Pancreas (tissue), 10 donors: ENCODE measurements around the gene DLL4. TPM values are rescaled to one million over a fixed set of nuclear protein-coding genes. Genes with fewer than 3 reads are reported as not detected.
A peak's percentile ranks its signal among the peaks of the same experiment; 100 is the strongest.

Experiments used
- ATAC-seq, 4 donors: fragments of 200-7000 bp; cut with Tn5 transposase; one replicate each; pipeline versions ENCODE4 v1.8.0 to v1.9.1; 2020; ENCODE audit warnings: mild to moderate bottlenecking in 4 of 4, moderate library complexity in 4 of 4
- DNase-seq, 6 donors: peaks; one replicate each; pipeline ENCODE4 v3.0.0-alpha.2; 2020
- FAIRE-seq: peaks from 2 replicates; lab custom pipeline; 2012; peaks lifted over from hg19 to GRCh38; lab: Jason Lieb, UNC
- H3K27ac ChIP-seq, 4 donors: fragments of 200-600 bp; sonication (generic); 1 replicate in 3 of 4; 2 replicates in 1 of 4; pipeline versions ENCODE4 v1.5.0 to v1.8.0; 2020
- H3K27me3 ChIP-seq, 4 donors: fragments of 200-600 bp; one replicate each; pipeline ENCODE4 v1.8.0; 2021
- H3K36me3 ChIP-seq, 3 donors: fragments of 200-600 bp; sonication (generic) in 1 of 3; one replicate each; pipeline versions ENCODE4 v1.5.0 to v1.8.0; 2020 to 2021
- H3K4me1 ChIP-seq, 3 donors: fragments of 200-600 bp; one replicate each; pipeline ENCODE4 v1.8.0; 2021
- H3K4me3 ChIP-seq, 4 donors: fragments of 200-600 bp; sonication (generic) in 2 of 4; one replicate each; pipeline versions ENCODE4 v1.5.0 to v1.8.0; 2020 to 2021
- H3K9me3 ChIP-seq, 4 donors: fragments of 200-600 bp; one replicate each; pipeline ENCODE4 v1.8.0; 2021
- WGBS, 2 donors: extraction: QIAGEN DNeasy Blood & Tissue Kit; methylation state at CpG; one replicate each; pipeline ENCODE4 v1.1.7; 2013; 5-methylcytosine and 5-hydroxymethylcytosine counted together
- intact Hi-C, 3 donors: fragments of 100-400 bp; cut with DNase I; formaldehyde crosslinking; loops; one replicate each; pipeline versions ENCODE4 v1.11.1 to v1.14.2; 2022
- polyA plus RNA-seq, 2 donors: library from polyadenylated mRNA; stranded (reverse); fragments of 200-250 nt; gene quantifications; one replicate each; pipeline ENCODE4 v1.2.3, GENCODE V29; 2013
- total RNA-seq, 6 donors: library from RNA; stranded (reverse); fragmentation: NEBNext Ultra II Directional in 4 of 6; extraction: Animal tissue kit (Norgen Biotek cat#: 25700) in 4 of 6; gene quantifications; one replicate each; pipeline versions ENCODE4 v1.2.1 to v1.2.4, GENCODE V29; 2021 to 2023
- TF ChIP-seq, protein P1 (sequence below), 4 donors: fragments of 200-600 bp; sonication (generic) in 3 of 4; IDR thresholded peaks; one replicate each; pipeline versions ENCODE4 v1.5.0 to v1.8.0; 2021; ENCODE audit warnings: antibody characterized with exemption in 4 of 4
- donor health status: healthy with polysubstance abuse.
- donor health status: DM: no; HTN: no; CAD: no; lungs with moderate emphysema.
- donor health status: DM: no; HTN: no; CAD: no.
- donor health status: control.
- donor health status: control.
- donor health status: Bipolar disorder and iron deficiency.
- donor health status: DM: yes; HTN: yes; CAD: no.
- donor health status: DM: no; HTN: no; CAD: no.
- donor health status: DM: no; HTN: no; CAD: no.
- donor health status: DM: yes; HTN: yes; CAD: no.

DLL4 gene
- total and polyA plus RNA-seq, 8 donors = 1.3 to 4.8 (median 2.3) TPM

DNA sequence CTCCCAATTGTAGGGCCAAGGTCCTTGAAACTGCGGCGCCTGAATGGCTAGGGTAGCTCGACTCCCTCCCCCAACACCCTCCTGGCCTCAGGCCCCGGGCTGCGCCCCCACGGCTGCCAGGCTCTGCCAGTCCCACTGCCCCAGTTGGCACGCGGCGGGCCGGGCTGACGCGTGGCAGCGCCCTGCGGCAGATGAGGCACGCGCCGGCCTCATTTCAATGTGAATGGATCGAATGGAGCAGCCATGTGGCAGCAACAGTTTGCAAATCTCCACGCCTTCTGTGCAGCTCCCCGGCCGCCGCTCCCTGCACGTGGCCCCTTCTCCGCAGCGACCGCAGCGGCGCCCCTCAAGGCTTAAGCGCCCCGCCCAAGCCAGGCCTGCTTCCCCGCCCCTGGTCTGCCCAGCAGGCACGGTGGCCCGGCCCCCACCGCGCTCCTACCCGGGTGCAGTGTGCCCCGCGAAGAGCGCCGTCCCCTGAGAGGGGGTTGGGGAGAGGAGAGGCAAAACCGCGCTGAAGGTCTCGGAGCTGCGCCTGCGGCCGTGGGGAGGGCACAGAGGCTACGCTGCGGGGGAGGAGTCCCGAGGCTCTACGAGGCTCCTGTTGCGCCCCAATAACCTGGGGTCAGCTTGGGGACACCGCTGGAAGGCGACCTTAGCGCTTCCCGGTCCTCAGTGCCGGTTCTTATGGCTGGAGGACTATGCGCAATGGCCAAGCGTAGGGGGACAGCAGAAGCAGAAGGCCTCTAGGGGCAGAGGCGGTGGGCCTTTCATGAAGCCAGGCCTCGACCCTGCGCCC, 3.1 kb upstream of the DLL4 start:
- peaks cover 15 to 35% (median 27%) of the 10 kb centered on the region in 3 donors for H3K4me1 ChIP-seq
- H3K27ac ChIP-seq = no peak overlapping the region
- intact Hi-C loops = no loop called here
- H3K36me3 ChIP-seq = no peaks in the 10 kb centered on the region
- 10 to 11% methylated on average over 58 to 61 of the region's 61 CpGs for WGBS, 2 donors
- H3K4me3 ChIP-seq = peak overlapping the region in 1 of 4 donors; percentile 25
- peak in 2 of 6 donors; percentile 66 to 79 for DNase-seq
- no peaks in the 10 kb centered on the region for H3K9me3 ChIP-seq
- FAIRE-seq = no peak
- peaks cover 0 to 11% (median 2%) of the 10 kb centered on the region in 4 donors for H3K27me3 ChIP-seq
- ATAC-seq = peak in 1 of 4 donors; percentile 4
- TF ChIP-seq, protein P1, sequence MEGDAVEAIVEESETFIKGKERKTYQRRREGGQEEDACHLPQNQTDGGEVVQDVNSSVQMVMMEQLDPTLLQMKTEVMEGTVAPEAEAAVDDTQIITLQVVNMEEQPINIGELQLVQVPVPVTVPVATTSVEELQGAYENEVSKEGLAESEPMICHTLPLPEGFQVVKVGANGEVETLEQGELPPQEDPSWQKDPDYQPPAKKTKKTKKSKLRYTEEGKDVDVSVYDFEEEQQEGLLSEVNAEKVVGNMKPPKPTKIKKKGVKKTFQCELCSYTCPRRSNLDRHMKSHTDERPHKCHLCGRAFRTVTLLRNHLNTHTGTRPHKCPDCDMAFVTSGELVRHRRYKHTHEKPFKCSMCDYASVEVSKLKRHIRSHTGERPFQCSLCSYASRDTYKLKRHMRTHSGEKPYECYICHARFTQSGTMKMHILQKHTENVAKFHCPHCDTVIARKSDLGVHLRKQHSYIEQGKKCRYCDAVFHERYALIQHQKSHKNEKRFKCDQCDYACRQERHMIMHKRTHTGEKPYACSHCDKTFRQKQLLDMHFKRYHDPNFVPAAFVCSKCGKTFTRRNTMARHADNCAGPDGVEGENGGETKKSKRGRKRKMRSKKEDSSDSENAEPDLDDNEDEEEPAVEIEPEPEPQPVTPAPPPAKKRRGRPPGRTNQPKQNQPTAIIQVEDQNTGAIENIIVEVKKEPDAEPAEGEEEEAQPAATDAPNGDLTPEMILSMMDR (IDR thresholded peaks at IDR 0.05) = no peak

DNA sequence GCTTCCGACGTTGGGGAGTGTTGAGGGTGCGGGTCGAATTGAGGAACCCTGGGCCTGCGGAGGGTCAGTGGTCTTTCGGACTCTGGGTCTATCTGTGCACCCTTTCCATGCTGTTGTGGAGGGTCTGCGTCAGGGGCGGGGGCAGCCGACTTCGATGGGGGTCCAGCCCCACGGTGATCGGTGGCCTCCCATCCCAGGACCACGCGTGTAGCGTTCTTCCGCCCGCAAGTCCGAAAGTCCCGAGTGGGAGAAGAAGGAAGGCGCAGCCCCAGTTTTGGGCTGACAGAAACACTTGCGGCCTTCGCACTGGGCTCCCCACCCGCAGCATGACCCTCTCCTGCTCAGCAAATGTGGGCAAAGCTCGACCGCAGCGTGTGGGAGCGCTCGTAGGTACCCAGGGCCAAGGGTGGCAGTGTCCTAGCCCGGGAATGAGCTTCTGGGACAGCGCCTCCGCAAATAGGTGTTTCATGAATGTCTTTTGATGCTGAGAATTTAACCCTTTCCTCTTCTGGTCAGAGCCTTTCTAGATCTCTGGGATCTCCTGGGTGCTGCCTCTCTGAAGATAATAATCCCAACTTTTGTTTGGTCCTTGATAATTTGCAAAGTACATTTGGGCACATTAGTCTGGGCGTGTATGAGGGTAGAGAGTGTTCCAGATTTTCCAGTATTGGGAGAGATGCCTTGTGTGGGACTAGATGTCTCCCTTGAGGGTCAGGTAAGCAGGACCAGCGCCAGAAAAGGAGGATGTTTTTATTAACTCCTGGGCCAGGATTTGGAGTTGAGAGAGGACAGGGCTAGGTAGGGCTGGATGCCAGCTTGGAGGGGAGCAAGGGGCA, 2.3 kb upstream of the DLL4 start:
- FAIRE-seq (no peak), ATAC-seq (no peak), DNase-seq (peak in 1 of 6 donors; percentile 57)
- peaks cover 15 to 36% (median 27%) of the 10 kb centered on the region in 3 donors for H3K4me1 ChIP-seq
- H3K9me3 ChIP-seq = no peaks in the 10 kb centered on the region
- no peak overlapping the region for H3K27ac ChIP-seq
- intact Hi-C loops = no loop called here
- TF ChIP-seq, protein P1 (IDR thresholded peaks at IDR 0.05) = no peak
- peaks cover 0 to 11% (median 2%) of the 10 kb centered on the region in 4 donors for H3K27me3 ChIP-seq
- H3K36me3 ChIP-seq = no peaks in the 10 kb centered on the region
- 32% methylated on average over 33 of the region's 33 CpGs for WGBS, 2 donors
- H3K4me3 ChIP-seq = no peak overlapping the region

DNA sequence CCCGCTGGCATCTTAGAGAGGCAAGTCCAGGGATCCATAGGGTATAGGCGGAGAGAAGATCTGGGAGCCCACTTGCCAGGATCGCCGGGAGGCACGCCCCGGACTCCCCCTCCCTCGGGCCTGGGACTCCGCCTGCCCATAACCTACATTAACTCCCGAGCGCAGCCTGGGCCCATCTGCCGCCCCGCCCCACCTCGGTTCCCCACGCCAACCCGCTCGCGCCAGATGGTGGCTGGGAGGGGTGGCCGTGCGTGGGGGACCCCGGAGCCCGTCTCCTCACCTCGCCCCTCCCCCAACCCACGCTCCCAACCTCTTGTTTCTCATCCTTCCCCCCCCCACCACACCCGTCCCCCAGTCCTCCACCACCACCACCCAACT, 1.7 kb upstream of the DLL4 start:
- DNase-seq = peak in 1 of 6 donors; percentile 70
- WGBS, 2 donors = 16 to 17% methylated on average over 18 to 24 of the region's 24 CpGs
- intact Hi-C loops = no loop called here
- H3K9me3 ChIP-seq = no peaks in the 10 kb centered on the region
- H3K27ac ChIP-seq = no peak overlapping the region
- FAIRE-seq = no peak
- H3K4me3 ChIP-seq = peak overlapping the region in 1 of 4 donors; percentile 52
- TF ChIP-seq, protein P1 (IDR thresholded peaks at IDR 0.05) = no peak
- peaks cover 15 to 36% (median 27%) of the 10 kb centered on the region in 3 donors for H3K4me1 ChIP-seq
- no peaks in the 10 kb centered on the region for H3K36me3 ChIP-seq
- peaks cover 0 to 11% (median 2%) of the 10 kb centered on the region in 4 donors for H3K27me3 ChIP-seq
- no peak for ATAC-seq

DNA sequence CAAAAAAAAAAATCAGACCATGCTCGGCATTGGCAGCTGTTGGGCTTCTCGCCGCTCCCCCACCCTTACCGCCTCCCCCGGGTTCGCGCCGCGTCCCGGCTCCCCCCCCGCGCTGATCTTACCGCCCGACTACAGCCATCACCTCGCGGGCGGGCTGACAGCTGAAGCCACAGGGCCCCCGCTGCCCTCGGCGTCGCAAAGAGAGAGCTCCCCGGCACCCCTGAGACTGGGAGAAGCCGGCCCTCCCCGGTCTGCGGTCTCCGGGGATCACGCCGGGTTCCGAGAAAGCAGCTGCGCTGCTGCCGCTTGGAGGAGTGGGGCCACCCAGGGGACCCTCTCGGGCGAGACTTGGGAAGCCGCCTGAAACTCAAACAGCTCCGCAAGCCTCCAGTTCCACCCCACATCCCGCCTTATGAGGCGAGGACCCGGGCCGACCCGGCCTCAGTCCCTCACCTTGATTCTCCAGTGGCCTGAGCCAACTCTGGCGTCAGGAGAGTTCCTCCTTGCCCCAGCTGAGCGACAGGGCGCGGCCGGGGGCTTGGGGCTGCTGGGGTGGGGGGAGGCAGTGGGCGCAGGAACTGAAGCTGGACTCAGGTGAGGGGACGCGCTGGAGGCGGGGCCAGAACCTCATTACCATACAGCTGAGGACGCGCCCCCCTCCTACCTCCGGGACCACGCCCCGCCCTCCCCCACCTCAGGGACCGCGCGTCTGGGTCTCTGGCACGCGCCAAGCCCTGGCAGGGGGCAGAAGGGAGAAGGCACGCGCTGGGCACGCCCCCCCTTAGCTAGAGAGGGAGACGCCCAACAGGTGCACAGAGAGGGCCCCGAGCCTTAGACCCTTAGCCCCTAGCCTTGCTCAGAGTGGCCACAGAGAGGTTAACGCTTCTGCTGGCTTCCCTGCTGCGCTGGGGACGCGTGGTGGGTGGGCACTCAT, 1.0 kb upstream of the DLL4 start:
- Histone ChIP-seq H3K27me3 (peaks cover 0 to 11% (median 2%) of the 10 kb centered on the region in 4 donors), H3K36me3 (no peaks in the 10 kb centered on the region), H3K4me1 (peaks cover 15 to 36% (median 27%) of the 10 kb centered on the region in 3 donors), H3K27ac (no peak overlapping the region), H3K4me3 (peak overlapping the region in 2 of 4 donors; percentile 29 to 52), H3K9me3 (no peaks in the 10 kb centered on the region)
- FAIRE-seq (no peak), ATAC-seq (peak; percentile 7 to 21 (median 16)), DNase-seq (peak in 1 of 6 donors; percentile 80)
- 1% methylated on average over 66 to 67 of the region's 68 CpGs for WGBS, 2 donors
- TF ChIP-seq, protein P1 (IDR thresholded peaks at IDR 0.05) = no peak
- intact Hi-C loops = no loop called here
